Keratinocyte (primary cell): ENCODE results near the gene PRXL2B. TPM values are rescaled to one million over a fixed set of nuclear protein-coding genes. Genes with fewer than 3 reads are reported as not detected.
A peak's percentile ranks its signal among the peaks of the same experiment; 100 is the strongest.
"Not testable (repeated sequence)": the region's sequence is repeated elsewhere in the genome, so short reads cannot be mapped to it uniquely, and the experiment has no call there.

Experiments used
- DNase-seq: peaks from one replicate; pipeline ENCODE4 v3.0.0-alpha.2; 2011; ENCODE audit warnings: low read depth, missing footprints, low spot score
- FAIRE-seq: peaks from 2 replicates; lab custom pipeline; 2011; peaks lifted over from hg19 to GRCh38; lab: Jason Lieb, UNC
- H2AFZ ChIP-seq: 2 replicates; pipeline ENCODE4 v1.6.0; 2012; ENCODE audit warnings: low read length, control low read depth, inconsistent platforms; ENCODE audit not compliant: control insufficient read depth
- H3K27ac ChIP-seq: 2 replicates; pipeline ENCODE4 v1.5.1; 2011; ENCODE audit warnings: low read length; ENCODE audit not compliant: control insufficient read depth, insufficient read depth
- H3K27me3 ChIP-seq: 3 replicates; pipeline ENCODE4 v1.6.0; 2011; ENCODE audit warnings: low read length; ENCODE audit not compliant: control insufficient read depth, insufficient read depth; ENCODE audit errors: extremely low read depth
- H3K36me3 ChIP-seq, 2 experiments: 2 replicates in 1 of 2; 3 replicates in 1 of 2; pipeline ENCODE4 v1.5.1; 2011; ENCODE audit warnings: low read length in 2 of 2, mild to moderate bottlenecking in 1 of 2; ENCODE audit not compliant: control insufficient read depth in 2 of 2, insufficient read depth in 2 of 2; ENCODE audit errors: extremely low read depth in 1 of 2
- H3K4me1 ChIP-seq: 3 replicates; pipeline ENCODE4 v1.5.1; 2011; ENCODE audit warnings: low read length; ENCODE audit not compliant: control insufficient read depth, insufficient read depth; ENCODE audit errors: extremely low read depth
- H3K4me2 ChIP-seq: 3 replicates; pipeline ENCODE4 v1.6.0; 2011; ENCODE audit warnings: low read depth, low read length; ENCODE audit not compliant: control insufficient read depth, insufficient read depth; ENCODE audit errors: extremely low read depth
- H3K4me3 ChIP-seq, 3 experiments: fragments of 200-600 bp in 1 of 3; sonication (generic) in 1 of 3; 2 replicates in 2 of 3; 3 replicates in 1 of 3; pipeline ENCODE4 v1.5.1; 2011 to 2016; ENCODE audit warnings: low read length in 3 of 3, mild to moderate bottlenecking in 3 of 3, control low read depth in 2 of 3, inconsistent platforms in 1 of 3, low read depth in 1 of 3, mixed read lengths in 1 of 3, mixed run types in 1 of 3, moderate library complexity in 1 of 3; ENCODE audit not compliant: control insufficient read depth in 2 of 3, insufficient read depth in 2 of 3; ENCODE audit errors: extremely low read depth in 1 of 3
- H3K79me2 ChIP-seq: 2 replicates; pipeline ENCODE4 v1.6.0; 2012; ENCODE audit warnings: low read length; ENCODE audit not compliant: control insufficient read depth, insufficient read depth
- H3K9ac ChIP-seq: 3 replicates; pipeline ENCODE4 v1.6.0; 2011; ENCODE audit warnings: low read length; ENCODE audit not compliant: control insufficient read depth, insufficient read depth; ENCODE audit errors: extremely low read depth
- H3K9me1 ChIP-seq: 3 replicates; pipeline ENCODE4 v1.6.0; 2011; ENCODE audit warnings: low read length; ENCODE audit not compliant: control insufficient read depth, insufficient read depth; ENCODE audit errors: extremely low read depth
- H3K9me3 ChIP-seq: 2 replicates; pipeline ENCODE4 v1.5.1; 2012; ENCODE audit warnings: low read depth, low read length; ENCODE audit not compliant: control insufficient read depth
- H4K20me1 ChIP-seq: 3 replicates; pipeline ENCODE4 v1.6.0; 2011; ENCODE audit warnings: low read length; ENCODE audit not compliant: control insufficient read depth, insufficient read depth; ENCODE audit errors: extremely low read depth
- EZH2 ChIP-seq: IDR thresholded peaks from one replicate; pipeline ENCODE4 v1.6.1; 2012; ENCODE audit warnings: inconsistent platforms, mild to moderate bottlenecking, low read length, moderate library complexity
- dilution Hi-C: fragments of 300-500 bp; cut with MboI; formaldehyde crosslinking; loops from one replicate; pipeline ENCODE4 v1.7.0; 2020; ENCODE audit warnings: low sequenced_read_pairs; ENCODE audit not compliant: extremely low pct_ligation_motif_present
- polyA plus RNA-seq, 5 experiments: library from polyadenylated mRNA; depleted of rRNA in 3 of 5; stranded (reverse) in 3 of 5; stranded (forward) in 1 of 5; unstranded in 1 of 5; fragments of >200 nt; gene quantifications; 1 replicate in 1 of 5; 2 replicates in 3 of 5; 3 replicates in 1 of 5; pipeline versions ENCODE4 v1.2.1 to v1.2.3, GENCODE V29; 2011 to 2012; ENCODE audit warnings: missing spikeins in 2 of 5, low read depth in 1 of 5, low replicate concordance in 1 of 5
- TF ChIP-seq, protein P1 (sequence below), 3 experiments: IDR thresholded peaks in 1 of 3; conservative IDR thresholded peaks in 1 of 3; optimal IDR thresholded peaks in 1 of 3; 2 replicates in 2 of 3; 3 replicates in 1 of 3; pipeline versions ENCODE3 to v1.5.1; 2011; ENCODE audit warnings: low read length in 3 of 3, mild to moderate bottlenecking in 3 of 3, moderate library complexity in 2 of 3, control low read depth in 1 of 3, inconsistent platforms in 1 of 3; ENCODE audit not compliant: insufficient read depth in 2 of 3; ENCODE audit errors: extremely low read depth in 1 of 3

Gene PRXL2B
- polyA plus RNA-seq, 1 donor (not counting 4 experiments of a cell fraction or from before 2014, with no cell fraction given), result 11.4 TPM

DNA sequence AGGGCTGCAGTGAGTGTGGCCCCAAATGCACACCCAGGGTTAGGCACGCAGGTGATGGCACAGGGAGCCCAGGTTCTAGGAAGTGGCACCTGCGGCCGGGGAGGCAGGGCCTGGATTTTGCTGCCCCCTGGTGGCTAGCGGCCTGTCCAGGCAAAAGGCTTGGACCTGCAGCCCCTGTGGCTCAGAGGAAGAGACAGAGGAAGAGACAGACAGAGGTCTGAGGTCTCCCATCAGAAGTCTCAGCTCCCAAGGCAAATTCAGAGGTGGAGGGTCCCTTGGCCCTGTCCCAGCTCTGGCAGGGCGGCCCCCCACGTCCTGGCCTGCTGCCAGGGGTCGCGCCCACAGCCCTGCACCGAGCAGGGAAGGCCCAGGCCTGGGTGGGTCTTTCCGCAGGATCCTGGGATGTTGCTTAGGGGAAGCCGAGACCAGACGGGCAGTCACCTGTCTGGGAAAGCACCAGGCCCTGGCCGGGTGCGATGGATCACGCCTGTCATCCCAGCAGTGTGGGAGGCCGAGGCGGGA lies 38.4 kb upstream of the PRXL2B start:
- DNase-seq, result no peak
- no peaks in the 10 kb centered on the region for H3K27me3 ChIP-seq
- peak overlapping the region; percentile 47 for H3K9ac ChIP-seq
- H2AFZ ChIP-seq, result no peak overlapping the region
- no peaks in the 10 kb centered on the region for H3K9me1 ChIP-seq
- TF ChIP-seq EZH2, result no peak
- TF ChIP-seq, protein P1, sequence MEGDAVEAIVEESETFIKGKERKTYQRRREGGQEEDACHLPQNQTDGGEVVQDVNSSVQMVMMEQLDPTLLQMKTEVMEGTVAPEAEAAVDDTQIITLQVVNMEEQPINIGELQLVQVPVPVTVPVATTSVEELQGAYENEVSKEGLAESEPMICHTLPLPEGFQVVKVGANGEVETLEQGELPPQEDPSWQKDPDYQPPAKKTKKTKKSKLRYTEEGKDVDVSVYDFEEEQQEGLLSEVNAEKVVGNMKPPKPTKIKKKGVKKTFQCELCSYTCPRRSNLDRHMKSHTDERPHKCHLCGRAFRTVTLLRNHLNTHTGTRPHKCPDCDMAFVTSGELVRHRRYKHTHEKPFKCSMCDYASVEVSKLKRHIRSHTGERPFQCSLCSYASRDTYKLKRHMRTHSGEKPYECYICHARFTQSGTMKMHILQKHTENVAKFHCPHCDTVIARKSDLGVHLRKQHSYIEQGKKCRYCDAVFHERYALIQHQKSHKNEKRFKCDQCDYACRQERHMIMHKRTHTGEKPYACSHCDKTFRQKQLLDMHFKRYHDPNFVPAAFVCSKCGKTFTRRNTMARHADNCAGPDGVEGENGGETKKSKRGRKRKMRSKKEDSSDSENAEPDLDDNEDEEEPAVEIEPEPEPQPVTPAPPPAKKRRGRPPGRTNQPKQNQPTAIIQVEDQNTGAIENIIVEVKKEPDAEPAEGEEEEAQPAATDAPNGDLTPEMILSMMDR (optimal IDR thresholded peaks at IDR 0.05 in 1 of 3, IDR thresholded peaks at IDR 0.05 in 1 of 3, conservative IDR thresholded peaks at IDR 0.05 in 1 of 3; ENCODE audit: extremely low read depth in 1 of 3, insufficient read depth in 2 of 3, low read length in 3 of 3), result peak; percentile 87 to 97 (median 96)
- dilution Hi-C loops, result no loop called here
- H4K20me1 ChIP-seq, result no peaks in the 10 kb centered on the region
- peak; percentile 55 for FAIRE-seq
- no peaks in the 10 kb centered on the region for H3K9me3 ChIP-seq
- no peaks in the 10 kb centered on the region for H3K79me2 ChIP-seq
- H3K4me2 ChIP-seq, result peak overlapping the region; percentile 82
- peaks cover 35% of the 10 kb centered on the region for H3K4me1 ChIP-seq
- peak overlapping the region in 1 of 3 experiments; percentile 68 for H3K4me3 ChIP-seq
- H3K27ac ChIP-seq, result peak overlapping the region; percentile 14
- H3K36me3 ChIP-seq, result no peaks in the 10 kb centered on the region

GRCh38 chr1:2549367-2550029 lies 37.1 kb upstream of the PRXL2B start:
- H3K79me2 ChIP-seq, H3K4me3 ChIP-seq, H4K20me1 ChIP-seq, H3K27ac ChIP-seq, H3K4me2 ChIP-seq, H3K36me3 ChIP-seq, H3K27me3 ChIP-seq, H3K9ac ChIP-seq, H2AFZ ChIP-seq, FAIRE-seq, DNase-seq, H3K9me1 ChIP-seq, dilution Hi-C loops, H3K9me3 ChIP-seq: not testable (repeated sequence)
- H3K4me1 ChIP-seq, result peaks cover 30% of the 10 kb centered on the region

- FAIRE-seq, DNase-seq, H3K4me2 ChIP-seq, H3K9ac ChIP-seq, H4K20me1 ChIP-seq, H3K79me2 ChIP-seq, dilution Hi-C loops, H3K27ac ChIP-seq, H3K9me1 ChIP-seq, H3K27me3 ChIP-seq, H2AFZ ChIP-seq, H3K9me3 ChIP-seq, H3K36me3 ChIP-seq, H3K4me3 ChIP-seq: not testable (repeated sequence)
- H3K4me1 ChIP-seq, result peaks cover 28% of the 10 kb centered on the region
These were observed 36.2 kb upstream of the PRXL2B start for GRCh38 chr1:2550309-2550861.

DNA sequence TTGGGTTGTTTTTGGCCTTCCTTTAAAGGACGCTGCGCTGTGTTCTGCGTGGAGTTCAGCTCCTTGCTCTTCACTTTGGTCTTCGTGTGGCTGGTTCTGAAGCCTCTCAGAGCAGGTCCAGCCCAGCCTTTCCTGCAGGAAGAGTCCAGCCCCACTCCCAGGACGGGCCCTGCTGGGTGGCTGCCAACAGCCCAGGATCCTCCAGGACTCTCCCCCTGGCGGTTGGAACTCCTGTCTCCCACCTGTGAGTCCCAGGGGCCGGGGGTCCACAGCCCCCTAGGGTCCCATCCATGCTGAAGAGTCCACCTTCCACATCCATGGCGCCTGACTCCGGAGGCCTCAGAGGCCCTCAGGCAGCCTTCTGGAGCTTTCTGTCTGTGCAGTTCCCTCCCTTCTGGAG lies 35.0 kb upstream of the PRXL2B start:
- H3K27me3 ChIP-seq, H2AFZ ChIP-seq, H3K36me3 ChIP-seq, H3K9me1 ChIP-seq, H3K4me2 ChIP-seq, dilution Hi-C loops, H3K4me3 ChIP-seq, H3K9me3 ChIP-seq, H3K27ac ChIP-seq, H4K20me1 ChIP-seq, H3K79me2 ChIP-seq, FAIRE-seq, DNase-seq, H3K9ac ChIP-seq: not testable (repeated sequence)
- peaks cover 34% of the 10 kb centered on the region for H3K4me1 ChIP-seq
